Common myeloid progenitor, CD34-positive (primary cell): ENCODE data around the gene CNKSR2.

Experiments
- CTCF ChIA-PET: fragments of 350-600 bp; sonication (Branson Sonifier 250); formaldehyde crosslinking; loops from one replicate; lab custom pipeline; 2021; ENCODE audit warnings: antibody characterized with exemption; lab: Charles Lee
- POLR2A ChIA-PET: fragments of 350-600 bp; sonication (Branson Sonifier 250); formaldehyde crosslinking; loops from one replicate; lab custom pipeline; 2021; ENCODE audit warnings: antibody characterized with exemption; lab: Charles Lee
- DNase-seq, 3 donors: peaks; one replicate each; pipeline versions ENCODE4 v3.0.0 to v3.0.0-alpha.2; 2013
- H3K27ac ChIP-seq, 2 experiments: 1 replicate in 1 of 2; 2 replicates in 1 of 2; pipeline ENCODE4 v1.7.0; 2013; ENCODE audit warnings: inconsistent platforms in 2 of 2, low read length in 2 of 2, mild to moderate bottlenecking in 2 of 2, low read depth in 1 of 2, moderate library complexity in 1 of 2; ENCODE audit not compliant: severe bottlenecking in 2 of 2, insufficient read depth in 1 of 2, poor library complexity in 1 of 2
- H3K27me3 ChIP-seq, 5 experiments: replicated peaks in 2 of 5; 1 replicate in 3 of 5; 2 replicates in 2 of 5; pipeline versions ENCODE4 v1.6.1 to v1.7.0; 2013; ENCODE audit warnings: low read length in 4 of 5, mild to moderate bottlenecking in 2 of 5, moderate library complexity in 2 of 5, inconsistent platforms in 1 of 5; ENCODE audit not compliant: insufficient read depth in 5 of 5, control insufficient read depth in 4 of 5
- H3K36me3 ChIP-seq, 4 experiments: 1 replicate in 2 of 4; 2 replicates in 2 of 4; pipeline versions ENCODE4 v1.6.1 to v1.7.0; 2013; ENCODE audit warnings: low read length in 3 of 4, control low read depth in 1 of 4, mild to moderate bottlenecking in 1 of 4; ENCODE audit not compliant: control insufficient read depth in 4 of 4, insufficient read depth in 4 of 4
- H3K4me1 ChIP-seq, 4 experiments: 1 replicate in 3 of 4; 2 replicates in 1 of 4; pipeline versions ENCODE4 v1.6.1 to v1.7.1; 2013; ENCODE audit warnings: low read length in 3 of 4, mild to moderate bottlenecking in 3 of 4, control low read depth in 1 of 4, inconsistent platforms in 1 of 4, moderate library complexity in 1 of 4; ENCODE audit not compliant: control insufficient read depth in 4 of 4, insufficient read depth in 4 of 4; ENCODE audit errors: control extremely low read depth in 1 of 4
- H3K4me3 ChIP-seq, 7 experiments: 1 replicate in 4 of 7; 2 replicates in 3 of 7; pipeline versions ENCODE4 v1.5.1 to v1.7.0; 2013; ENCODE audit warnings: mild to moderate bottlenecking in 7 of 7, low read length in 6 of 7, moderate library complexity in 6 of 7, inconsistent platforms in 2 of 7, low read depth in 2 of 7, control low read depth in 1 of 7; ENCODE audit not compliant: insufficient read depth in 4 of 7, control insufficient read depth in 1 of 7; ENCODE audit errors: extremely low read depth in 1 of 7
- H3K9me3 ChIP-seq, 5 experiments: 1 replicate in 4 of 5; 2 replicates in 1 of 5; pipeline versions ENCODE4 v1.6.1 to v1.7.1; 2013; ENCODE audit warnings: low read length in 4 of 5, mild to moderate bottlenecking in 2 of 5, inconsistent platforms in 1 of 5, low read depth in 1 of 5, moderate library complexity in 1 of 5; ENCODE audit not compliant: control insufficient read depth in 4 of 5, insufficient read depth in 2 of 5; ENCODE audit errors: control extremely low read depth in 1 of 5
- WGBS: methylation state at CpG from one replicate; pipeline ENCODE4 v1.1.5; 2013; ENCODE audit not compliant: insufficient coverage; 5-methylcytosine and 5-hydroxymethylcytosine counted together

The CNKSR2 gene

GRCh38 chrX:21645886-21646285 is 271.7 kb downstream of the CNKSR2 start:
- H3K27me3 ChIP-seq: peaks cover 0 to 2% (median 0%) of the 10 kb centered on the region in 5 experiments
- ChIA-PET CTCF (no interaction called here), POLR2A (no interaction called here)
- H3K4me3 ChIP-seq: no peak overlapping the region
- no peaks in the 10 kb centered on the region for H3K36me3 ChIP-seq
- WGBS: no CpG with 5 or more reads among the region's 3 CpGs
- no peak for DNase-seq
- H3K4me1 ChIP-seq: no peaks in the 10 kb centered on the region
- no peaks in the 10 kb centered on the region for H3K9me3 ChIP-seq
- H3K27ac ChIP-seq: no peak overlapping the region

GRCh38 chrX:21655901-21656586 is 281.8 kb downstream of the CNKSR2 start:
- CTCF ChIA-PET: no interaction called here
- Histone ChIP-seq H3K4me1 (peaks cover 0 to 13% (median 5%) of the 10 kb centered on the region in 4 experiments), H3K27ac (no peak overlapping the region), H3K36me3 (no peaks in the 10 kb centered on the region), H3K27me3 (peaks cover 0 to 64% (median 12%) of the 10 kb centered on the region in 5 experiments), H3K9me3 (peaks cover 0 to 18% (median 0%) of the 10 kb centered on the region in 5 experiments), H3K4me3 (peak overlapping the region in 2 of 7 experiments; percentile 10 to 36)
- no peak for DNase-seq
- WGBS: 39% methylated on average over 60 of the region's 76 CpGs
- POLR2A ChIA-PET: no interaction called here

- 65% methylated on average over 48 of the region's 61 CpGs for WGBS
- CTCF ChIA-PET: no interaction called here
Measured at GRCh38 chrX:21656587-21657317, 282.5 kb downstream of the CNKSR2 start.

GRCh38 chrX:21657318-21658151 is 283.3 kb downstream of the CNKSR2 start:
- Histone ChIP-seq H3K4me1 (peaks cover 0 to 13% (median 5%) of the 10 kb centered on the region in 4 experiments), H3K36me3 (no peaks in the 10 kb centered on the region), H3K27me3 (peaks cover 2 to 68% (median 9%) of the 10 kb centered on the region in 5 experiments), H3K4me3 (peak overlapping the region in 5 of 7 experiments; percentile 13 to 58 (median 36)), H3K27ac (no peak overlapping the region), H3K9me3 (peaks cover 0 to 18% (median 0%) of the 10 kb centered on the region in 5 experiments)
- WGBS: 56% methylated on average over 57 of the region's 57 CpGs
- ChIA-PET CTCF (no interaction called here), POLR2A (interaction anchor here (0.6 kb wide), 1 partner anchor 1141 kb away, joined by 3 read pairs; no protein-coding TSS in a partner anchor)
- peak in 2 of 3 donors; percentile 3 to 10 for DNase-seq

More at GRCh38 chrX:21656587-21657317, 282.5 kb downstream of the CNKSR2 start:
- POLR2A ChIA-PET: interaction anchor here (0.6 kb wide), 1 partner anchor 1140 kb away, joined by 3 read pairs; no protein-coding TSS in a partner anchor
- peaks cover 0 to 13% (median 5%) of the 10 kb centered on the region in 4 experiments for H3K4me1 ChIP-seq
- H3K9me3 ChIP-seq: peaks cover 0 to 18% (median 0%) of the 10 kb centered on the region in 5 experiments
- H3K27ac ChIP-seq: no peak overlapping the region
- H3K4me3 ChIP-seq: peak overlapping the region in 1 of 7 experiments; percentile 36
- no peaks in the 10 kb centered on the region for H3K36me3 ChIP-seq
- H3K27me3 ChIP-seq: peaks cover 2 to 65% (median 12%) of the 10 kb centered on the region in 5 experiments
- no peak for DNase-seq

- peaks cover 2 to 68% (median 9%) of the 10 kb centered on the region in 5 experiments for H3K27me3 ChIP-seq
- no peak within 1 kb of the TSS for H3K27ac ChIP-seq
- ChIA-PET POLR2A (no interaction called here), CTCF (no interaction called here)
- H3K36me3 ChIP-seq: no peaks in the 10 kb centered on the region
- H3K4me3 ChIP-seq: peak within 1 kb of the TSS in 5 of 7 experiments; percentile 13 to 58 (median 36)
- peaks cover 0 to 18% (median 0%) of the 10 kb centered on the region in 5 experiments for H3K9me3 ChIP-seq
- WGBS: 33% methylated on average over 60 of the region's 60 CpGs
- peaks cover 0 to 13% (median 5%) of the 10 kb centered on the region in 4 experiments for H3K4me1 ChIP-seq
- DNase-seq: no peak
Measured at GRCh38 chrX:21658152-21658737, 284.0 kb downstream of the CNKSR2 start, which contains the start of gene KLHL34. Gene KLHL34, minus strand, starts transcription at chrX:21658330. Its CDS starts 542 bp downstream, at chrX:21657788.

- H3K27ac ChIP-seq: no peak overlapping the region
- 28% methylated on average over 22 of the region's 23 CpGs for WGBS
- no peaks in the 10 kb centered on the region for H3K36me3 ChIP-seq
- H3K4me1 ChIP-seq: peaks cover 0 to 13% (median 5%) of the 10 kb centered on the region in 4 experiments
- peak overlapping the region in 4 of 7 experiments; percentile 8 to 58 (median 32) for H3K4me3 ChIP-seq
- ChIA-PET POLR2A (no interaction called here), CTCF (no interaction called here)
- peaks cover 2 to 69% (median 7%) of the 10 kb centered on the region in 5 experiments for H3K27me3 ChIP-seq
- peaks cover 0 to 18% (median 0%) of the 10 kb centered on the region in 5 experiments for H3K9me3 ChIP-seq
- DNase-seq: no peak
Measured at GRCh38 chrX:21658746-21659145, 284.5 kb downstream of the CNKSR2 start.
